ENCODE measurements around the gene STRN4. TPM values are rescaled to one million over a fixed set of nuclear protein-coding genes. Genes with fewer than 3 reads are reported as not detected.
A peak's percentile ranks its signal among the peaks of the same experiment; 100 is the strongest.

The STRN4 gene
- polyA plus RNA-seq, 1 experiment, result 48.1 TPM

DNA sequence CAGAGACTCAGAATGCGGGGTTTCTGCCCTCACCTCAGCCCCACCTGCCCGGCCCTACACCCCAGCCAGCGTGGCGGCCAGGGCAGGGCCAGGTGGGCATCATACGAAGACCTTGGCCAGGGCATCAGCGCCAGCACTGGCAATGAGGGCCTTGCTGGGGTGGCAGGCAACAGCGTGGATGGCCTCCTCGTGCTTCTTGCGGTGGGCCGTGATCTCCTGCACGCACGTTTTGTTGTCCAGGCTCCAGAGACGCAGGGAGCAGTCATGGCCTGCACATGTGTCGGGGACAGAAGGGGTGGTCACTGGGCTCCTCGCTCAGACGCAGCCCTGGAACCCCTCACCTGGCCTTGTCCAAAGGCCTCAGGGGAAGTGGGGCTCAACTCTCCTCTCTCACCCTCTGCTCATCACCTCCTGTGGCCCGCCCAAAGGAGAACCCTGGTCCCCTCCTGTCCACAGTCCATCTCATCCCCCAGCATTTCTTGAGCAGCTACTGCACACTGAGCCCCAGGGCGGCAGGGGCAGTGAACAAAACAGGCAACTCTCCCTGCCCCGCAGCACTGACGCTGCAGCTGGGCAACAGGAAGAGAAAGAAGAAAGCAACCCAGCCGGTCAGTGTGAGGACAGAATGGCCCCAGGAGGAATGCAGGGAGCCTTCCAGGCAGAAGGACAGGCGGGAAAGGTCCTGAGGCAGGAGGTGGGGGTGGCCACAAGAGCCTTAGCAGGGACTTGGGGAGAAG, 25.6 kb downstream of the STRN4 start:
- Histone ChIP-seq H3K27ac (ENCODE audit: low read depth, low read length) (no peak overlapping the region), H3K27me3 (ENCODE audit: control insufficient read depth, insufficient read depth, low read length) (no peaks in the 10 kb centered on the region), H3K9me3 (ENCODE audit: control insufficient read depth, insufficient read depth, low read length) (no peaks in the 10 kb centered on the region; the same call in 1 of the 2 replicates), H3K4me3 (ENCODE audit: low read depth, low read length) (no peak overlapping the region)
- TF ChIP-seq, protein P1, sequence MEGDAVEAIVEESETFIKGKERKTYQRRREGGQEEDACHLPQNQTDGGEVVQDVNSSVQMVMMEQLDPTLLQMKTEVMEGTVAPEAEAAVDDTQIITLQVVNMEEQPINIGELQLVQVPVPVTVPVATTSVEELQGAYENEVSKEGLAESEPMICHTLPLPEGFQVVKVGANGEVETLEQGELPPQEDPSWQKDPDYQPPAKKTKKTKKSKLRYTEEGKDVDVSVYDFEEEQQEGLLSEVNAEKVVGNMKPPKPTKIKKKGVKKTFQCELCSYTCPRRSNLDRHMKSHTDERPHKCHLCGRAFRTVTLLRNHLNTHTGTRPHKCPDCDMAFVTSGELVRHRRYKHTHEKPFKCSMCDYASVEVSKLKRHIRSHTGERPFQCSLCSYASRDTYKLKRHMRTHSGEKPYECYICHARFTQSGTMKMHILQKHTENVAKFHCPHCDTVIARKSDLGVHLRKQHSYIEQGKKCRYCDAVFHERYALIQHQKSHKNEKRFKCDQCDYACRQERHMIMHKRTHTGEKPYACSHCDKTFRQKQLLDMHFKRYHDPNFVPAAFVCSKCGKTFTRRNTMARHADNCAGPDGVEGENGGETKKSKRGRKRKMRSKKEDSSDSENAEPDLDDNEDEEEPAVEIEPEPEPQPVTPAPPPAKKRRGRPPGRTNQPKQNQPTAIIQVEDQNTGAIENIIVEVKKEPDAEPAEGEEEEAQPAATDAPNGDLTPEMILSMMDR (IDR thresholded peaks at IDR 0.05; ENCODE audit: low read depth, low read length), result no peak
- CTCF ChIA-PET, result interaction anchor here (0.9 to 1.0 kb wide), 2 partner anchors 8 to 17 kb away, joined by 3 to 4 read pairs; no protein-coding TSS in a partner anchor
- POLR2A ChIA-PET, result no interaction called here
- DNase-seq (ENCODE audit: low read depth, low spot score), result no peak

DNA sequence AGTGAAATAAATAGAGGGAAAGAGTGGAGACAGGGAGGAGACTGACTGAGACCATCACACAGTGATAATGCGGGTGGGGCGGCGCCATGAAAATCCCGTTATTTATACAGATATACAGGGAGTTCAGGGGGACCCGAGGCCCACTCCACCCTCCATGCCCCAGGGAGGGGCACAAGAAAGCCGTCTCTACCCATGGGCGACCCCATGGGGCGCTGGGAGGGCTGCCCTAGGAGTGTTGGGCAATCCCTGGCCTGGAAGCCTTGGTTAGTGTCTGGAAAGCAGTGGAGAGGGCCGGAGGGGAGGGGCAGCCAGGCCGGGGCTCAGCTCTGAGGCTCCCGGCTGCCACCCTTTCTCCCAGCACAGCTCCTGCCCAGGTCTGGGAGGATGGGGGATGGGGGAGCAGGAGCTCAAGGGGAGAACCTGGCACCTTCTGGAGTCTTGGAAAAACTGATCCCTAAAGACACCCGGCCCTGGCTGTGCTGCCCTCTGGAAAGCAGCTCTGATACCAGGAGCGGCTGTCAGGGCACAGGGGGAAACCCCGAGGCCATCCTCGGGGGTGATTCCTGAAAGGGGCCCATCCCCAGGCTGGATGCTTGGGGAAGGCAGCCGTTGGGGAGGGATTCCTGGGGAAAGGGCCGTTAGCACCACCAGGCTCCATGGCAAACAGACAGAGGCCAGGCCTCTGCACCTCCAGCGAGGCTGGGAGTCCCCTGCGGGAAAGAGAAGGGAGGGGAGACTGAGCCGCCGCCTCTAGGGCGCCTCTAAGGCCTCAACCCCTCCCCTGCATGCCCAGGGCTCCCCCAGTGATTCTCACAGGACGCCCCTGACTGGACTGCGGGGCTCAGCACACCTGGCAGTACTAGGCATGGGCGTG, 26.4 kb downstream of the STRN4 start:
- Histone ChIP-seq H3K4me3 (ENCODE audit: low read depth, low read length) (no peak overlapping the region), H3K27ac (ENCODE audit: low read depth, low read length) (no peak overlapping the region), H3K27me3 (ENCODE audit: control insufficient read depth, insufficient read depth, low read length) (no peaks in the 10 kb centered on the region), H3K9me3 (ENCODE audit: control insufficient read depth, insufficient read depth, low read length) (no peaks in the 10 kb centered on the region; the same call in 1 of the 2 replicates)
- ChIA-PET POLR2A (no interaction called here), CTCF (interaction anchor here (0.9 kb wide), 1 partner anchor 8 kb away, joined by 3 read pairs; no protein-coding TSS in a partner anchor)
- TF ChIP-seq, protein P1 (IDR thresholded peaks at IDR 0.05; ENCODE audit: low read depth, low read length), result no peak
- DNase-seq (ENCODE audit: low read depth, low spot score), result no peak

DNA sequence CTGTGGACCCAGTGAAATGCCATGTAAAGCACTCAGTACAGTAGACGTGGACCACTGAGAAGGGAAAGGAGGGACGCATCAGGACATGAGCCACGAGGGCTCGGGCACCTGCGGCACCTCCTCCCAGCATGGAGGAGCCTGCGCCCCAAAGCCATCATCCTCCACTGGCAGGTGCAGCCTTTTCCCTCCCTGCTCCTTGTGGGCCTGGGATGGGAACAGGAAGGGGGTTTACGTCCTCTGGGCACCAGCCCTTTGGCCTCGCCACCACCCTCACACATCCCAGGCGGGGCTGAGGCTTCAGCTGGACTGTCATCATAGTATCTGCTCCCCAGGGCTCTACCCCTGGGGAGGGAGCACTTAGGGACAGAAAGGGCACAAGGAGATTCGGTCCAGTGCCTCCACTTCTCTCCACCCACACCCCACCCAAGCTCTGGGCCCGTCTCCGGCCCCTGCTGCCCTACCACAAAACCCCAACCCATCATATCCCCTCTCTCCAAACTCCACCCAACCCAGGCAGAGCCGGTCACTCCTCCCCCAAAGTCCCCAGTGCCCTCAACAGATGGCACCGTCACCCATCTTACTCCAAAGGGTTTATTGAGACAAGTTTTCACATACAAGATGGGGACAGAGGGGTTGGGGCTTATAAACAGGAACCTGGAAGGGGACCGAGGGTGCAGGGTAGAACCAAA, 27.2 kb downstream of the STRN4 start:
- Histone ChIP-seq H3K4me3 (ENCODE audit: low read depth, low read length) (no peak overlapping the region), H3K27ac (ENCODE audit: low read depth, low read length) (no peak overlapping the region), H3K9me3 (ENCODE audit: control insufficient read depth, insufficient read depth, low read length) (no peaks in the 10 kb centered on the region; the same call in 1 of the 2 replicates), H3K27me3 (ENCODE audit: control insufficient read depth, insufficient read depth, low read length) (no peaks in the 10 kb centered on the region)
- TF ChIP-seq, protein P1 (IDR thresholded peaks at IDR 0.05; ENCODE audit: low read depth, low read length), result no peak
- ChIA-PET POLR2A (no interaction called here), CTCF (interaction anchor here (1.2 kb wide), 1 partner anchor 10 kb away, joined by 4 read pairs; no protein-coding TSS in a partner anchor)
- DNase-seq (ENCODE audit: low read depth, low spot score), result no peak

DNA sequence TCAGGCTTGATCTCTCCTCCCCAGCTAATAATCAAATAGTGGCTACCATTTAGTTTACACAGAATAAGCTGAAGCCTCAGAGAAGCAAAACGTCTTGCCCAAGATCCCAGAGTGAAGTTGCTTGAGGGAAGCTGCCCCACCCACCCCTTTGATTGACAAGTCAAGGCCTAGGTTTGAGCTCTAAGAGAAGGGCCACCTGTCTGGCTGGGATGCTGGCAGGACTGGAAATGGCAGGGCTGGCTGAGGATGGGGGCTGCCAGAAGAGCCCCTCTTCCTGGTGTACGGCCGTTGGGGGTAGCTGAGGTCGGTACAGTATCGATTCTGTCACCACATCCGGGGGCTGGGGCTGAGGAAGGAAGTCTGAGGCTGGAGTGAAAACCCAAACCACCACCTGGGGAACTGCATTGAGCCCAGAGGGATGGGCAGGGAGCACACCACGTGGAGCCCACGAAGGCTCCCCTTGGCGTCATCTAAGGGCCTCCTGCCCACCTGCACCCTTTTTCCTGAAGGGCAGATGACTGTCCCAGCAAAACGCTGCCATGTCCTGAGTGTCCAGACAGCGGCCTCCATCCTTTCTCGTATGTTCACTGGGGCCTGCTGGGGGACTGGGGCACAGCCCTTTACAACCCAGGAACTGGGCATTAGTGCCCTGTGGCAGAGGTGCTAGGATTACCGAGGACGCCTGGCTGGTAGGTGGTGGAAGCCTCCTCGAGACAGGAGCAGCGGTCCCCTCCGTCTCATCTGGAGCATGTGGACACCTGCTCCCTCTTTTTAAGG, 27.9 kb downstream of the STRN4 start:
- no peaks in the 10 kb centered on the region for H3K27me3 ChIP-seq (ENCODE audit: control insufficient read depth, insufficient read depth, low read length)
- TF ChIP-seq, protein P1 (IDR thresholded peaks at IDR 0.05; ENCODE audit: low read depth, low read length), result no peak
- ChIA-PET CTCF (interaction anchor here (0.8 to 1.2 kb wide), 2 partner anchors 10 to 40 kb away, joined by 3 to 4 read pairs; no protein-coding TSS in a partner anchor), POLR2A (no interaction called here)
- peak overlapping the region; percentile 21 for H3K27ac ChIP-seq (ENCODE audit: low read depth, low read length)
- DNase-seq (ENCODE audit: low read depth, low spot score), result no peak
- H3K4me3 ChIP-seq (ENCODE audit: low read depth, low read length), result no peak overlapping the region
- no peaks in the 10 kb centered on the region; the same call in 1 of the 2 replicates for H3K9me3 ChIP-seq (ENCODE audit: control insufficient read depth, insufficient read depth, low read length)

All from AG04450 (cell line).